SK-N-SH treated with all-trans-retinoic acid at 6 μM for 48 hours (cell line): ENCODE results near the gene LRRFIP1.
A peak's percentile ranks its signal among the peaks of the same experiment; 100 is the strongest.

Experiments
- ATAC-seq: fragments of 200-7000 bp; cut with Tn5 transposase; 3 replicates; pipeline ENCODE4 v1.9.1; 2020; ENCODE audit warnings: mild to moderate bottlenecking, moderate library complexity
- ARNTL ChIP-seq: fragments of 450-650 bp; formaldehyde crosslinking; IDR thresholded peaks from 2 replicates; pipeline ENCODE4 v1.5.0; 2020; ENCODE audit warnings: low read depth, mild to moderate bottlenecking, moderate library complexity, borderline replicate concordance
- BACH2 ChIP-seq: fragments of 250-450 bp; sonication (Bioruptor Pico); IDR thresholded peaks from 2 replicates; pipeline ENCODE4 v1.9.0; 2021; ENCODE audit warnings: mild to moderate bottlenecking, borderline replicate concordance
- CSDC2 ChIP-seq: fragments of 250-450 bp; sonication (Bioruptor Pico); IDR thresholded peaks from 2 replicates; pipeline ENCODE4 v1.5.0; 2020; ENCODE audit warnings: mild to moderate bottlenecking, moderate library complexity
- CSRNP3 ChIP-seq: fragments of 250-450 bp; sonication (Bioruptor Pico); IDR thresholded peaks from 2 replicates; pipeline ENCODE4 v1.5.1; 2021; ENCODE audit warnings: mild to moderate bottlenecking, moderate library complexity
- ESRRG ChIP-seq: fragments of 250-450 bp; sonication (Bioruptor Pico); IDR thresholded peaks from 2 replicates; pipeline ENCODE4 v1.6.1; 2021; ENCODE audit warnings: mild to moderate bottlenecking
- GLIS3 ChIP-seq: fragments of 250-450 bp; sonication (Bioruptor Pico); IDR thresholded peaks from 2 replicates; pipeline ENCODE4 v1.5.0; 2020; ENCODE audit warnings: mild to moderate bottlenecking, moderate library complexity
- POU6F1 ChIP-seq: fragments of 250-450 bp; sonication (Bioruptor Pico); IDR thresholded peaks from 2 replicates; pipeline ENCODE4 v1.8.0; 2021; ENCODE audit warnings: low read depth, mild to moderate bottlenecking, moderate library complexity, borderline replicate concordance
- PPARA ChIP-seq: fragments of 250-450 bp; sonication (Bioruptor Pico); IDR thresholded peaks from 2 replicates; pipeline ENCODE4 v1.5.0; 2020; ENCODE audit warnings: mild to moderate bottlenecking, borderline replicate concordance
- RARB ChIP-seq: fragments of 250-450 bp; sonication (Bioruptor Pico); IDR thresholded peaks from 2 replicates; pipeline ENCODE4 v1.8.0; 2021; ENCODE audit warnings: mild to moderate bottlenecking, moderate library complexity
- SNAI2 ChIP-seq: fragments of 250-450 bp; sonication (Bioruptor Pico); IDR thresholded peaks from 2 replicates; pipeline ENCODE4 v1.5.0; 2020; ENCODE audit warnings: mild to moderate bottlenecking, moderate library complexity
- TCF4 ChIP-seq: fragments of 250-450 bp; sonication (Bioruptor Pico); IDR thresholded peaks from 2 replicates; pipeline ENCODE4 v1.8.0; 2021; ENCODE audit warnings: mild to moderate bottlenecking, moderate library complexity, borderline replicate concordance
- TOX ChIP-seq: fragments of 250-450 bp; sonication (Bioruptor Pico); IDR thresholded peaks from 2 replicates; pipeline ENCODE4 v1.8.0; 2021; ENCODE audit warnings: mild to moderate bottlenecking, moderate library complexity, borderline replicate concordance
- ZC3H10 ChIP-seq: fragments of 250-450 bp; sonication (Bioruptor Pico); IDR thresholded peaks from 2 replicates; pipeline ENCODE4 v1.5.1; 2021; ENCODE audit warnings: mild to moderate bottlenecking, moderate library complexity
- ZFP3 ChIP-seq: fragments of 250-450 bp; sonication (Bioruptor Pico); IDR thresholded peaks from 2 replicates; pipeline ENCODE4 v1.5.0; 2020; ENCODE audit warnings: mild to moderate bottlenecking, moderate library complexity
- ZFP30 ChIP-seq: fragments of 450-650 bp; formaldehyde crosslinking; IDR thresholded peaks from 2 replicates; pipeline ENCODE4 v1.5.0; 2022; ENCODE audit warnings: mild to moderate bottlenecking, moderate library complexity
- ZNF70 ChIP-seq: fragments of 450-650 bp; formaldehyde crosslinking; IDR thresholded peaks from 2 replicates; pipeline ENCODE4 v1.5.0; 2020; ENCODE audit warnings: mild to moderate bottlenecking, moderate library complexity
- TF ChIP-seq, protein P1 (sequence below): fragments of 250-450 bp; sonication (Bioruptor Pico); IDR thresholded peaks from 2 replicates; pipeline ENCODE4 v1.5.0; 2020; ENCODE audit warnings: mild to moderate bottlenecking, moderate library complexity
- TF ChIP-seq, protein P2 (sequence below): fragments of 250-450 bp; sonication (Bioruptor Pico); IDR thresholded peaks from 2 replicates; pipeline ENCODE4 v1.5.1; 2020; ENCODE audit warnings: low read depth, mild to moderate bottlenecking, moderate library complexity

The LRRFIP1 gene

DNA sequence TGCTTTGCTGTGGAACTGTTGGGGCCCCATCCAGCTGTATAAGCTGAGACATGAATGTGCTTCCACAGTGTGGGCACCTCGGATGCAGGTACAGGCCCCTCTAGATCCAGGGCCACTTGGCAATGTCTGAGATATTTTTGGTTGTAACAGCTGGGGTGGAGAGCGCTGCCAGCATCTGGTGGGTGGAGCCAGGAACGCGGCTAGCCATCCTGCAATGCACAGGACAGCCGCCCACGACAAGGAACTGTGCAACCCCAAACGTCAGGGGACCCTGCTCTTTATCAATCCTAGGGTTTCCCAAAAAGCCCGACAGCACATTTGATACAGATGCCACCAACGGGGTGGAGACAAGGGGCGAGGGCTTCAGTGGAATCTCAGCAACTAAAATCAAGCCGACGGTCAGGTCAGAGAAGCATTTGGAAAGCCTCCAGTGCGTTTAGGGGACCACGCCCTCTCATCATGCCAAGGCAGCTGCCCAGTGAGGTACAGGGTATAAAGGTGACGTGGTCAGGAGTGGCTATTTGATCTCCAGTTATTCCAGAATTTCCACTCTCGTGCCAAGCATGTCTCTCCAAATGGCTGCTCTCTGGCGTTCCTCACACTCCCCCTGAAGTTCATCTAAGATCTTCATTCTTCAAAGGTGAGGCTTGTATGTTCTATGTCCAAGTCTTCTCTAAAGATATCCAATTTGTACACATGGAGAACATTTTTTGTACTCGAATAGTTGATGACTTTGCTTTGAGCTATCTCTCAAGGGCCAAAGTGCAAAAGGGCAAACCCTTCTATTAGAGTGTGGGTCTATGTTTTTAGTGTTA lies 55.7 kb downstream of the LRRFIP1 start:
- no peak for ATAC-seq
- TF ChIP-seq, protein P1, sequence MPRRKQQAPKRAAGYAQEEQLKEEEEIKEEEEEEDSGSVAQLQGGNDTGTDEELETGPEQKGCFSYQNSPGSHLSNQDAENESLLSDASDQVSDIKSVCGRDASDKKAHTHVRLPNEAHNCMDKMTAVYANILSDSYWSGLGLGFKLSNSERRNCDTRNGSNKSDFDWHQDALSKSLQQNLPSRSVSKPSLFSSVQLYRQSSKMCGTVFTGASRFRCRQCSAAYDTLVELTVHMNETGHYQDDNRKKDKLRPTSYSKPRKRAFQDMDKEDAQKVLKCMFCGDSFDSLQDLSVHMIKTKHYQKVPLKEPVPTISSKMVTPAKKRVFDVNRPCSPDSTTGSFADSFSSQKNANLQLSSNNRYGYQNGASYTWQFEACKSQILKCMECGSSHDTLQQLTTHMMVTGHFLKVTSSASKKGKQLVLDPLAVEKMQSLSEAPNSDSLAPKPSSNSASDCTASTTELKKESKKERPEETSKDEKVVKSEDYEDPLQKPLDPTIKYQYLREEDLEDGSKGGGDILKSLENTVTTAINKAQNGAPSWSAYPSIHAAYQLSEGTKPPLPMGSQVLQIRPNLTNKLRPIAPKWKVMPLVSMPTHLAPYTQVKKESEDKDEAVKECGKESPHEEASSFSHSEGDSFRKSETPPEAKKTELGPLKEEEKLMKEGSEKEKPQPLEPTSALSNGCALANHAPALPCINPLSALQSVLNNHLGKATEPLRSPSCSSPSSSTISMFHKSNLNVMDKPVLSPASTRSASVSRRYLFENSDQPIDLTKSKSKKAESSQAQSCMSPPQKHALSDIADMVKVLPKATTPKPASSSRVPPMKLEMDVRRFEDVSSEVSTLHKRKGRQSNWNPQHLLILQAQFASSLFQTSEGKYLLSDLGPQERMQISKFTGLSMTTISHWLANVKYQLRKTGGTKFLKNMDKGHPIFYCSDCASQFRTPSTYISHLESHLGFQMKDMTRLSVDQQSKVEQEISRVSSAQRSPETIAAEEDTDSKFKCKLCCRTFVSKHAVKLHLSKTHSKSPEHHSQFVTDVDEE: no peak
- TF ChIP-seq TOX (CRISPR knock-in tag) (no peak), SNAI2 (CRISPR knock-in tag) (no peak)

GRCh38 chr2:237685408-237685807 lies 58.0 kb downstream of the LRRFIP1 start:
- TF ChIP-seq ZFP30 (CRISPR knock-in tag) (no peak), GLIS3 (CRISPR knock-in tag) (no peak), CSRNP3 (no peak), ARNTL (CRISPR knock-in tag) (no peak), BACH2 (no peak), ZNF70 (no peak), ZC3H10 (CRISPR knock-in tag) (no peak), ZFP3 (CRISPR knock-in tag) (no peak), POU6F1 (CRISPR knock-in tag) (no peak), PPARA (CRISPR knock-in tag) (no peak), TCF4 (CRISPR knock-in tag) (no peak), ESRRG (CRISPR knock-in tag) (no peak)
- TF ChIP-seq, protein P1: no peak
- TF ChIP-seq, protein P2, sequence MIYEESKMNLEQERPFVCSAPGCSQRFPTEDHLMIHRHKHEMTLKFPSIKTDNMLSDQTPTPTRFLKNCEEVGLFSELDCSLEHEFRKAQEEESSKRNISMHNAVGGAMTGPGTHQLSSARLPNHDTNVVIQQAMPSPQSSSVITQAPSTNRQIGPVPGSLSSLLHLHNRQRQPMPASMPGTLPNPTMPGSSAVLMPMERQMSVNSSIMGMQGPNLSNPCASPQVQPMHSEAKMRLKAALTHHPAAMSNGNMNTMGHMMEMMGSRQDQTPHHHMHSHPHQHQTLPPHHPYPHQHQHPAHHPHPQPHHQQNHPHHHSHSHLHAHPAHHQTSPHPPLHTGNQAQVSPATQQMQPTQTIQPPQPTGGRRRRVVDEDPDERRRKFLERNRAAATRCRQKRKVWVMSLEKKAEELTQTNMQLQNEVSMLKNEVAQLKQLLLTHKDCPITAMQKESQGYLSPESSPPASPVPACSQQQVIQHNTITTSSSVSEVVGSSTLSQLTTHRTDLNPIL (CRISPR knock-in tag): no peak
- TF ChIP-seq, all 23 proteins: peak for 0
- ATAC-seq: peak; percentile 45

GRCh38 chr2:237686659-237687136 lies 59.3 kb downstream of the LRRFIP1 start:
- ATAC-seq: peak; percentile 42
- TF ChIP-seq TCF4 (CRISPR knock-in tag) (no peak), CSDC2 (no peak), RARB (CRISPR knock-in tag) (no peak)
